GM19455 (cell line): ENCODE data around the gene POLR2J.
"Not testable (repeated sequence)": the region's sequence is repeated elsewhere in the genome, so short reads cannot be mapped to it uniquely, and the experiment has no call there.

Source experiments
- ATAC-seq: cut with Tn5 transposase; IDR thresholded peaks from one replicate; pipeline ENCODE4 v1.9.1; 2021; ENCODE audit not compliant: unreplicated experiment

Gene POLR2J

DNA sequence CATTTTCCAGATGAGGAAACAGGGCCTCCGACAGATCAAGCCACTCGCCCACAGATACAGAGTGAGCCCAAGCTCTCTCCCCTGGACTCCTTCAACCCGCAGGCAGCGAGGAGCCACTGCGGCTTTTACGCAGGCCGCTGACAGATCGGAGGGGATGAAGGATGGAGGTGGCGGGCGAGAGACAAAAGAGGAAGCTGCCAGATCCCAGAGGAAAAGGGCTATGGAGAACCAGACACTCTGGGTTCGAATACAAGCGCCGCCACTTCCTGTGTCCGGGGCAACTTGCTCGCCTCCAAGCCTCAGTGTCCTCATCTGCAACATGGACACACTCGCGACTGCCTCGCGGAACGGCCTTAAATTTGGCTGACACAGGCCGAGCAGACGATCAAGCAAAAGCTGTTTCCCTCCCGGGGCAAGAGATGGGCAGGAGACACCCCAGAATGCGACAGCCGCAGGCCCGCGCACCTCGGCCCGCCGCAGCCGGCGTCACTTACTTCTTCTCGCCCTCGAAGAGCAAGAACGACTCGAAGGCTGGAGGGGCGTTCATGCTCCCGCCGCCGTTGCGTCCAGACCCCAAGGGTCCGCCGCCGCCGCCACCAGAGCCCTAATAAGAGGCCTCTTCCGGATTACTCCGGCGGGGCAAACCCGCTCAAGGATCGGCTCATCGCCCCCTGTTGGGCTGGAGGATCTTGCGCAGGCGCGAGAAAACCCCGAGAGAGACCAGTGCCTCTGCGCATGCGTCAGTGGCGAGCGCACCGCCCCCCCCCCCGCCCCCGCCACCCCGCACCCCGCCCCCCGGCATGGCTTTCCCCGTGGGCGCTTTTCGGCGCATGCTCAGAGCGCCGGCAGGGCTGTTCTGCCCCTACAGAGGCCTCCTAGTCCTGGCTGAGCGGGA lies at the start of gene POLR2J:
TSS of gene POLR2J (minus strand) at position 609 of the 895 bp plus-strand sequence. CDS start at position 547, 62 bp downstream.
- ATAC-seq: peak; percentile 79

DNA sequence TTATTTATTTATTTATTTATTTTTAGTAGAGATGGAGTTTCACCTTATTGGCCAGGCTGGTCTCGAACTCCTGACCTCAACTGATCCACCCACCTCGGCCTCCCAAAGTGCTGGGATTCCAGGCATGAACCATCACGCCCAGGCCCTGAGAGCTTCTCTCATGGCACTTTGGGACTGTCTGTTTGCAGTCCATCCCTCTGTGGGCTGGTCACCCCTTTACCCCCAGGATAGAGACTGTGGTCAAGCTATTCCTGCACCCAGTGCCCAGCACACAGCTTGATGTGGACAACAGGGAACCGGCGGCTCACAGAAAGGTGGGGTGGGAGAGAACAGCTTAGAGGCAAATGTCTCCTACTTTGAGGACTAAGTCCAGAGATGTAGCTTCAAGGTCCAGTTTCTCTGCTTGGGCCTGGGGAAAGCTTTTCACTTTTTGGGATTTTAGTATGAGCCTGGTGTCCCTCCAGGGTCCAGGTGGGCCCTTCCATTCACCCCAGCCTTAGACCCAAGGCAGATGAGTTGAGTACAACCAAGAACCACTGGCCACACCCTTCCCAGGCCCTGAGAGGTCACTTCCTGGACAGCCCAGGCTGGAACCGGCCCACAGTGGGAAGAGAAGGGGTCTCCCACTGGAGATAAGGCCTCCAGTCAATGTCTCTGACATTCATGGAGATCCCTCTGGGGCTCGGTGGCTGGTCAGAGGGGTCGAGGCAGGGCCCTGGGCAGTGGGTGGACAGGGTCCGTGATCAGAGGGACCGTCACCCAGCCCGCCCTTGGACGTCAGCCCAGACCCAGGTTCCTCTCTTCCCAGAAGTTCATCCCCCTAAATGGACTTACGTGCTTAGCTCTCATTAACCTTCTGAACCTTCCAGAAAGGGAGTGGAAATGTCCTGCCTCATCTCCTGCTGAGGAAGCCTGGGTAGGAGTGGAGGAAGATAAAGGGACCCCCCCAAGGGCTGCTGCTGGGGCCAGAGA lies 49.4 kb upstream of the POLR2J start:
- ATAC-seq: not testable (repeated sequence)

DNA sequence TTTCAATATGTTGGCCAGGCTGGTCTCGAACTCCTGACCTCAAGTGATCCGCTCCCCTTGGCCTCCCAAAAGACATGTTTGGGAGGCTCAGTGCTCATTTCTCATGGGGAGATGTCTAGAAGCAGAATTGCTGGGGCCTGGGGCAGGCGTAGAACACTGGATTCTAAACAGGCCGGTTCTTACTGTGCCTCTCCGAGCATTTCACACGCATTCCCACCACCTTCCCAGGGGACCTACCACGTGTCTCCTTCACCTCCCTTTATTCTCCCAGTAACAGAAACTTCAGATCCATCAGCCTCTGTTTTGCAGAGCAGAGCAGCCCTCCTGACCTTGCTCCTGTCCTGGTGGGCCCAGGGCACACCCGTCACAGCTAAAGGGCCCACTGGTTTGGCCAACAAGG lies 48.5 kb upstream of the POLR2J start:
- ATAC-seq: not testable (repeated sequence)

DNA sequence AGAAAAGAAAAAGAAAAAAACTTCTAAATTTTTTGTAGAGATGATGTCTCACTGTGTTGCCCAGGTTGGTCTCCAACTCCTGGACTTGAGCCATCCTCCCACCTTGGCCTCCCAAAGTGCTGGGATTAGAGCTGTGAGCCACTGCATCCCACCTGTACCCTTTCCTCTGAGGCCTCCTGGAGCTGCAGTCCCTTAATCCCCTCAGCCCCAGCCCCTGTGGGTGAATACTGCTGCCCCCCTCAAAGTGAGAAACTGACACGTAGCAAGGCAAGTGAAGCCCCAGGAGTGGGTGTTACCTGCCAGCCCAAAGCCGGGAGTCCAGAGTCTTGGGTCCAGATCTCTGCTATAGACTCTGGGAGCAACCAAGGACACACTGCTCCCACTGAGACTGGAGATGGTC lies 46.1 kb upstream of the POLR2J start:
- not testable (repeated sequence) for ATAC-seq

DNA sequence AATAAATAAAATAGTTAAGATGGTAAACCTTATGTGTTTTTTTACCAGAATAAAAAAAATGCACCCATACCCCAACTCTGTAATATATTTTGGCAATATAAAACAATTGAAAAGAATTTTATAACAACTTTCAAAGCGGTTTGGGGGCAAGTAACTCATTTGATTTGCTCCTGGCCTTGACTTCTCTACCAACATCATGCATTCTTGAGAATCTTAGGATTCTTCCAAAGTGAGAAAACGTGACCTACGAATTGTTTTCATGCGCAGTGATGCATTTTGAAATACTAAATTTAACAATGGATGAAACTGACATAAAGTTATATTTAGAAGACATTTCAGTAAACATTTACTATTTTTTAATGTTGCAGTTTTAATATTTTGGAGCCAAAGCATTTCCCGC lies 42.1 kb upstream of the POLR2J start:
- ATAC-seq: not testable (repeated sequence)

DNA sequence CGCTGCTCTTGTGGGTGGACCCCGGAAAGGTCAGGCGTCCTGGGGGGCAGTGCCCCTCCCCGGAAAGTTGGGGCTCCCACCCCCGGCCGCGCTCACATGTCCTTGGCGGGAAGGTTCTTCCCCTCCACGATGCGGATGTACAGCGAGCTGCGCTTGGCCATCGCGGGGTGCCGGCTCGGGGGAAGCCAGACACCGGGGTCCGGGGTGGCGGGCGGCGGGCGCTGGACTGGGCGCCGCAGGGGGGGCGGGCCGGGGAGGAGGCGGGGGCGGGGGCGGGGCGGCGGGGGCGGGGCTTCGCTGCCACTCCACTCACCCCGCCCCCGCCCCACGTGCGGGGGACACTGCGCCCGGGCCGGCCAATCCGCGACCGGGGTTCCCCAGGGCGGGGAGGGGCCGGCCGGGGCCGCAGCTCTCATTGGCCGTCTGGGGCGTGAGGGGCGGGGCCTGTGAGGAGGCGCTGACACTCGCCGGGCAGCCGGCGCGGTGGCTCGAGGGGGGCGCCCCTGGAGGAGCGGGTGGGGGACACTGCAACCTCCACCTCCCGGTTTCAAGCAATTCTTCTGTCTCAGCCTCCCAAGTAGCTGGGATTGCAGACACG lies 38.9 kb upstream of the POLR2J start, which contains the start of gene RASA4B:
TSS of gene RASA4B (minus strand) at position 228 of the 598 bp plus-strand sequence. CDS start at position 161, 67 bp downstream.
- ATAC-seq: peak; percentile 62

DNA sequence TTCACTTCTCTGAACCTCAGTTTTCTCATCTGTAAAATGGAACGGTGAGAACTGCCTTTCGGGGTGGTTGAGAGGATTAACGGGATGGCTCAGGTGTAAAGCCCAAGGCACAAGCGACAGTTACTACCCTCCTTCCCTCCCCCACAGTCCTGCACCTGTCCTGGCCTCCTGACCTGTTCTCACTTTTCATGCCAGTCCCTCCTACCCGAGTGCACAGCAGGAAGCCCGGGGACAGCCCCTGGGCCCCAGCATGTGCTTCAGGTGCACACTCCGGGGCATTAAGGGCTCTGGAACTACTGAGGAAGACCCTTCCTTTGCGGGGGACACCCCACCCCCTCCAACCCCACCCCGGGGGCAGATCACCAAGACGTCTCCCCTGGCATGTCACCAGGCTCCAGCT lies 38.2 kb upstream of the POLR2J start:
- ATAC-seq: not testable (repeated sequence)

DNA sequence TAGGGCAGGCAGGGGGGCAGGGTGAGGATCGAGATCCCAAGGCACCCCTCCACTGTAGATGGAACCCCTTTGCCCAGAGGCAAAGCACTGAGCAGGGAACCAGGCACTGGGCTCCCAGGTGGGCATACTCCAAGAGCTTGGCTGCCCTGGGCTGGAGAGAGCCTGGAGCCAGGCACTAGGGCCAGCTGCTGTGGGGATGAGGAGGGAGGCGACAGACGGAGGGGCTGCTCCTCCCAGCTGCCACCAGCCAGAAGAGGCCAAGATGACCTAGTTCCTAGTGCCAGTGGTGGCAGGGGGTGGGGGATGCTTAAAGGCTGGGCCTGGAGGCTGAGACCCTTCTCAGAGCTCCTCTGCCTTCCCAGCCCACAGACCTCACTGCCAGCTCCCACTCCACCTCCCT lies 37.2 kb upstream of the POLR2J start:
- not testable (repeated sequence) for ATAC-seq

DNA sequence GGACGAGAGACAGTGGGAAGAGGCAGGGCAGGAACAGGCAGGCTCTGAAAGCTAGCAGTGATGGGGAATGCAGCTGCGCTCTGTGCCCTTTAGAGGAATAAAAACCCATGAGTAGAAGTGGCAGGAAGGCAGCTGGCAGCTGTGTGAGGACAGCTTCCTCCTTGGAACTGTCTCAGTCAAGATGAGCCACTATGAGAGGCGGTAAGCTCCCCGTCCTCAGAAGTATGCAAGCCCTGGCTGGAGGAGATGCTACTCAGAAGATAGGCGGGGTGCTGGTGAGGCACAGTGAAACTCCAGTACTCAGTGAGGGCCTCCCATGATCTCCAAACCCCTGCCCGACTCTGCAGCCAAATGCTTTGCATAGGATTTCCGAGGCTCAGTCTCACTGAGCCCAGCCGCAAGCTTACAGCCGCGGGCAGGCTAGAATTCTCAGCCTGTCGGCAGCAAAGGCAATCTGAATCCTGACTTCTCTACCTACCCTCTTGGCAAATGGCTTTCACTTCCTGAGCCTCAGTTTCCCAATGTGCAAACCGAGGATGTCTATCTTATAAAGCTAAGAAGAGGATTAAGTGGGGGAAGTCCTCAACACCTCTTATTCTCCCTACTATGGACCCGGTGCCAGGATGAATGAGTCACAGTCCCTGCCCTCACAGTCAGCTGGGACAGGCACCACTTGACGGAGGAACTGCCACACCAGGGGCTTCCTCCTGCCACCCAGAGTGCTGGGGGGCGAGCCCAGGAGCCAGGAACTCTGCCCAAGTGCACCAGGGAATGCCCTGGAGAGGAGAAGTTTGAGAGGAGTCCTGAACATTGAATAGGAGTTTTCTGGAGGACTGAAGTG lies 36.4 kb upstream of the POLR2J start:
- ATAC-seq: peak; percentile 73

DNA sequence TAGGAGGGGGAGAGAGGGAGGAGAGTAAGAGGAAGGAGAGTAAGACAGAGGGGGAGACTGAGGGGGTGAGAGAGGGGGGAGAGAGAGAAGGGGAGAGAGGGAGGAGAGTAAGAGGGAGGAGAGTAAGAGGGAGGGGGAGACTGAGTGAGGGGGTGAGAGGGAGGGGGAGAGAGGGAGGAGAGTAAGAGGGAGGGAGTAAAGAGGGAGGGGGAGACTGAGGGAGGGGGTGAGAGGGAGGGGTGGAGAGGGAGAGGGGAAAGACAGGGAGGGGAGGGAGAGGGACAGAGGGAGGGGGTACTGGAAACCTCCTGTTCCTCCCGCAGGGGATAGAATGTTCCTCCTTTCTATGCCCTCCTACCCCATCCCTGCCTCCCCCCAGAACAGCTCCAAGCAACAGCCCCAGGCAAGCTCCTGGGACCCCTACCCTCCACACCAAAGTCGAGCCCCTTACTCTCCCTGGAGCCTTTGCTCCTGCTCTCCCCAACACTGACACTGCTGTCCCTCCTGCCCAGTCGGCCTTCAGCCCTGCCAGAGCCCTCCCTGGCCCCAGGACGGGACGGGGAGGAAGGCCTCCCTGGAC lies 34.0 kb upstream of the POLR2J start:
- not testable (repeated sequence) for ATAC-seq

DNA sequence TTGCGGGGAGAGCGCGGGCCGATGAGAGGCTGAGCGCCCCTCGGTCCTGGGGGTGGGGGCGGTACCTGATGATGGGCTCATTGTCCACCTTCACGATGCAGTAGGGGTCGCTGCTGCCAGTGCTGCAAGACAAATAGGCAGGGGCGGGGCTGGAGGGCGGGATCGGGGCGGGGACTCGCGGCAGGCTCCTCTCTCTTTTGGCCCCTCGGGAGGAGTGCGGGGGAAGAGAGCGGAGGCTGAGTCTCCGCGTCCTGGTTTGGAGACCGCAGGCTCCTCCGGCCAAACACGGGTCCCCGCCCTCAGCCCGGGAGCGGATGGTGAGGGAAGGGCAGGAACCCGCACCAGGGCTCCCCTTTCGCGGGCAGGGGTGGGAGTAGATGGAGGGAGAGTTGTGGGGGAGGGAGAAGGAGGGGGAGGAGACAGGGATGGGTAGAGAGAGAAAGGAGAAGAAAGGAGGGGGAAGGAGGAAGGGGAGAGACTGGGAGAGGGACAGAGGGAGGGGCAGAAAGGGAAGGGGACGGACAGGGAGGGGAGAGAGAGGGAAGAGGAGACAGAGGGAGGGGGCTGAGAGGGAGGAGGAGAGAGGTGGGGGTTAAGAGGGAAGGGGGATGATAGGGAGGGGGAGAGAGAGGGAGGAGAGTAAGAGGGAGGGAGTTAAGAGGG lies 33.3 kb upstream of the POLR2J start:
- not testable (repeated sequence) for ATAC-seq

DNA sequence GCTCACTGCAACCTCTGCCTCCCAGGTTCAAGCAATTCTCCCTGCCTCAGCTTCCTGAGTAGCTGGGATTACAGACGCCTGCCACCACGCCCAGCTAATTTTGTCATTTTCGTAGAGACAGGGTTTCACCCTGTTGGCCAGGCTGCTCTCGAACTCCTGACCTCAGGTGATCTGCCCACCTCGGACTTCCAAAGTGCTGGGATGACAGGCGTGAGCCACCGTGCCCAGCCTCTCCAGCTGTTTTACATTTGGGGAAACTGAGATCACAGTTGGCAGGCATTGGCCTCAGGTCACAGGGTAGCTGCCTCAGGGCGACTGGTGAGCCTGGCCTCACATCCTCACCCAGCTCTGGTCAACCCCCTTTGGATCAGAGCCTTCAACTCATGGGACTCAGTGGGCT lies 31.9 kb upstream of the POLR2J start:
- ATAC-seq: not testable (repeated sequence)

DNA sequence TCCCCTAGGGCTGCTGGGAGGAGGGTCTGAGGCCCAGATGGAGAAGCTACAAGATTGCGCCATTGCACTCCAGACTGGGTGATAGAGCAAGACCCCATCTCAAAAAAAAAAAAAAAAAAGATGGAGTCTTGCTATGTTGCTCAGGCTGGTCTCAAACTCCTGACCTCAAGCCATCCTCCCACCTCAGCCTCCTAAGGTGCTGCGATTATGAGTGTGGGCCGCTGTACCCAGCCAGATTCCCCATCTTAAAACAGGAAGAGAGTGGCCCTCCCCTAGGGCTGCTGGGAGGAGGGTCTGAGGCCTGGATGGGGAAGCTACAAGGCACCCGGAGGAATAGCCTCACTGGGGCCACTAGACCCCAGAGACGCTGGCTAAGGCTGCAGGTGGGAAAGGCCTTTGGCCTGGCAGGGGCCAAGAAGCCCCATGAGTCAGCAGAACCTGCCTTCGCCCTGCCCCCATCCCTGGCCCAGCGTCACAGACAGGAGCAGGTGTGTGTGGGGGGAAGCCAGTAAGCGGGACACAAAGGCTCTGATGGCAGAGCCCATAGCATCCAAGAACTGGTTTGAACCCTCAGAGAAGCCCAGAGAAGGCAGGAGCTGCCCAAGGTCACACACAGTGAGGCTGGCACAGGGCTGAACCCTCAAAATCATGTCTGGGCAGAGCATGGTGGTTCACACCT lies 28.8 kb upstream of the POLR2J start:
- not testable (repeated sequence) for ATAC-seq

DNA sequence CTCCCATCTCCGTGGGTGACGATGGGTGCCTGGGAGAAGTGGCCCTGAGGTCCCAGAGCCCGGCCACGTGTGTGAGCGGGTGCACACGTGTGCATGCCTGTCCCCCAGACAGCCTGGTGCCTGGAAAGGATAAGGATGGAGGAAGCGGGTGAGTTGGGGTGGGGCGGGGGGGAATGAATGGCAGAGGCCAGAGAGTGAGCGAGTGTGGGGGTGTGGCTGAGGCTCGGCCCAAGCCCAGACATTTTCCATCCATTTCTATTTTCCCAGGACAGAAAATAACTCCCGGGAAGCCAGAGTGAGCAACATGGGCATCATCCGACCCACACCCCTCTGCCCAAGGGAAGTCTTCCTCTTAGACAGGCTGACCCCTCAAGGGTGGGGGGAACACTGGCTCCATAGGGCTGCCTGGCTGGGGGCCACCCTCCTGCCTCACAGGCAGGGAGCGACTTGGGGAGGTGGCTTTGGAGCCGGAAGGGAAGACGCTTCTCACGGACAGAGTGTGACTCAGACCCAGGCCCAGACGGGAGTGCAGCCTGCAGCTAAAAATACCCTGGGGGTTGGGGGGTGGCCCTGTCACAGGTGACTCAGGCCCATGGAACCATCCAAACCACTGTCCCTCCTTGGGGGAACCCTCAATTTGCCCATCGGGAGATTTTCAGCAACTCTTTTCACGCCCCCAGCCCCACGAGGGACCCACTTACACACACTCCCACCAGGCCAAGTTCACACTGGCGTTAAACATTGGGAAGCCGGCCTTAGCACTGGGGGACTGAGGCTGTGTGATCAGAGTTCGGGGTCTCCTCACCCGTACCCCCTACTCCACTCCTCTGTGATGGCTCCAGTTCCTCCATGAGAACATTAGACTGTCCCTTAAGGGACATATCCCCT lies 26.8 kb upstream of the POLR2J start:
- ATAC-seq: not testable (repeated sequence)

DNA sequence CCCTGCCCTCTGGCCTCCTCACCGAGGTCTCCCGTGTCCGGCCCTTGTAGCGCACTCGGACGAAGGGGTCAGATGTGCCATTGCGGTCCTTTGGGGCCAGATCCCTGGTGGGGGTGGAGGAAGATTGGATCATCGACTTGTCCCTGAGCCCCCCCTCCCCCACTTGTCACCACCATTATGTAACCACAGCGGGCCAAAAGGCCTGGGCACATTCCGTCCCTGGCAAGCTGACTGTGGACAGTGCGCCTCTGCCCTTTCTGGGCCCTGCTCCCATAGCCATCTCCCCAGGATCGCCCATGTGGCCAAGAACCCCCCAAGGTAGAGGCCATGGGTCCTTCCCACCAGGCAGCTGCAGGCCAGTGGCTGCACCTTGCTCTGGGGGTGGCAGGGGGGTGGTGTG lies 24.4 kb upstream of the POLR2J start:
- ATAC-seq: not testable (repeated sequence)

DNA sequence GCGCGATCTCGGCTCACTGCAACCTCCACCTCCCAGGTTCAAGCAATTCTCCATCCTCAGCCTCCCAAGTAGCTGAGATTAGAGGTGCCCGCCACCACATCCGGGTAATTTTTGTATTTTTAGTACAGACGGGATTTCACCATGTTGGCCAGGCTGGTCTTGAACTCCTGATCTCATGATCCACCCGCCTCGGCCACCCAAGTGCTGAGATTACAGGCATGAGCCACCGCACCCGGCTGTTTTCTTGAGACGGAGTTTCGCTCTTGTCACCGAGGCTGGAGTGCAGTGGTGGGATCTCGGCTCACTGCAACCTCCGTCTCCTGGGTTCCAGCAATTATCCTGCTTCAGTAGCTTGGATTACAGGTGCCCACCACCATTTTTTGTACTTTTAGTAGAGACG lies 19.6 kb upstream of the POLR2J start:
- not testable (repeated sequence) for ATAC-seq

DNA sequence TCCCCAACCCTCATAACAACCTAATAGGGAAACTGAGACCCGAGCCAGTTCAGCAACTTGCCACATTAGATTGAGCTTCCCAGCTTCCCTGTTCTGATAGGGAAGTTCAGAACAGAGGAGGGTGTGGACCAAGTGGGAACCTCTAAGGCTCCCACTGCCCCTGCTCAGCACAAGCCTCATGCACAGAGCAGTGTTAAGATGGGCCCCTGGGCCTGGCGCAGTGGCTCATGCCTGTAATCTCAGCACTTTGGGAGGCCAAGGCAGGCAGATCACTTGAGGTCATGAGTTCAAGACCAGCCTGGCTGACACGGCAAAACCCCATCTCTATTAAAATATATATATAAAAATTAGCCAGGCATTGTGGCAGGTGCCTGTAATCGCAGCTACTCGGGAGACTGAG lies 18.6 kb upstream of the POLR2J start:
- ATAC-seq: not testable (repeated sequence)
